Astrocyte of the spinal cord (primary cell): ENCODE results near the gene GTPBP4.

Experiments
- DNase-seq: peaks from one replicate; pipeline ENCODE4 v3.0.0; 2011; ENCODE audit warnings: low read depth, low spot score
- H3K4me3 ChIP-seq: 2 replicates; pipeline ENCODE4 v1.5.1; 2011; ENCODE audit warnings: low read depth, mild to moderate bottlenecking, low read length, moderate library complexity
- in situ Hi-C: cut with HindIII; loops from 2 replicates; pipeline ENCODE4 v1.10.0; 2017; ENCODE audit warnings: low sequenced_read_pairs
- TF ChIP-seq, protein P1 (sequence below): IDR thresholded peaks from 2 replicates; pipeline ENCODE4 v1.5.1; 2012; ENCODE audit warnings: low read depth, mild to moderate bottlenecking, low read length, inconsistent platforms

The GTPBP4 gene

DNA sequence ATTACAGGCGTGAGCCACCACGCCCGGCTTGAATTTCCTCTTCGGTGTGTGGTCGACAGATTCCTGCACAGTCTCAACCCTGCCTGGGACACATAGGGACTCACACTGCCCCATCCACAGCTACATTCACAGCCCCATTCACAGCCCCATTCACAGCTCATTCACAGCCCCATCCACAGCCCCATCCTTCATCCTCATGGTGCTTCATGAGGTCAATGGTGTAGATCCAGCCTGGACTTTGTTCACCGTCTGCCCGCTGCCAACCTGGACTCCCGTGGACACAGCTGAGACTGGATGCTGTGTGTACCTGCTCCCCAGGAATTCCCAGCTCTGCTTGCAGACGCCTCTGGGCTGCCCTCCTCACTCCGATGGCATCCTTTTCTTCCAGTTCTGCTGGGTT is 32.2 kb downstream of the GTPBP4 start:
- TF ChIP-seq, protein P1, sequence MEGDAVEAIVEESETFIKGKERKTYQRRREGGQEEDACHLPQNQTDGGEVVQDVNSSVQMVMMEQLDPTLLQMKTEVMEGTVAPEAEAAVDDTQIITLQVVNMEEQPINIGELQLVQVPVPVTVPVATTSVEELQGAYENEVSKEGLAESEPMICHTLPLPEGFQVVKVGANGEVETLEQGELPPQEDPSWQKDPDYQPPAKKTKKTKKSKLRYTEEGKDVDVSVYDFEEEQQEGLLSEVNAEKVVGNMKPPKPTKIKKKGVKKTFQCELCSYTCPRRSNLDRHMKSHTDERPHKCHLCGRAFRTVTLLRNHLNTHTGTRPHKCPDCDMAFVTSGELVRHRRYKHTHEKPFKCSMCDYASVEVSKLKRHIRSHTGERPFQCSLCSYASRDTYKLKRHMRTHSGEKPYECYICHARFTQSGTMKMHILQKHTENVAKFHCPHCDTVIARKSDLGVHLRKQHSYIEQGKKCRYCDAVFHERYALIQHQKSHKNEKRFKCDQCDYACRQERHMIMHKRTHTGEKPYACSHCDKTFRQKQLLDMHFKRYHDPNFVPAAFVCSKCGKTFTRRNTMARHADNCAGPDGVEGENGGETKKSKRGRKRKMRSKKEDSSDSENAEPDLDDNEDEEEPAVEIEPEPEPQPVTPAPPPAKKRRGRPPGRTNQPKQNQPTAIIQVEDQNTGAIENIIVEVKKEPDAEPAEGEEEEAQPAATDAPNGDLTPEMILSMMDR = no peak
- in situ Hi-C loops = no loop called here

DNA sequence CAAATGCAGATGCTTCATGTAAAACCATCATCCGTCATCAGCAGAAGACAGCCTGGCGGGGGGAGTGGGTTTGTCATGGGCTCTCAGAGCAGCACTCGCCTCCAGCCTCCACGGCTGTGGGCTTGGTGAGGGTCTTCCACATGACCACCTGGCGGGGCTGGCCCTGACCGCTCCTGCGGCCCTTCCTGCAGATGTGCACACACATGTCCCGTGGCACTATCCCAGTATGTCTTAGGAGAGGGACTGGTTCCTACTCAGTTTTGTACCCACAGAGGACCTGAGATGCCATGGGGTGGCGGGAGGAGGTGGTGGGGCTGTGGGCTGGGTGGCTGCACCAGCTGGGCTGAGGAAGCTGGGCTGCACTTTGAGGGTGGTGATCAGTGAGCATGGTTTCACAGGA is 32.7 kb downstream of the GTPBP4 start:
- in situ Hi-C loops = no loop called here
- H3K4me3 ChIP-seq = no peak overlapping the region
- no peak for DNase-seq
- TF ChIP-seq, protein P1 = no peak

More for the DNA sequence above, 32.2 kb downstream of the GTPBP4 start:
- no peak overlapping the region for H3K4me3 ChIP-seq
- DNase-seq = no peak

DNA sequence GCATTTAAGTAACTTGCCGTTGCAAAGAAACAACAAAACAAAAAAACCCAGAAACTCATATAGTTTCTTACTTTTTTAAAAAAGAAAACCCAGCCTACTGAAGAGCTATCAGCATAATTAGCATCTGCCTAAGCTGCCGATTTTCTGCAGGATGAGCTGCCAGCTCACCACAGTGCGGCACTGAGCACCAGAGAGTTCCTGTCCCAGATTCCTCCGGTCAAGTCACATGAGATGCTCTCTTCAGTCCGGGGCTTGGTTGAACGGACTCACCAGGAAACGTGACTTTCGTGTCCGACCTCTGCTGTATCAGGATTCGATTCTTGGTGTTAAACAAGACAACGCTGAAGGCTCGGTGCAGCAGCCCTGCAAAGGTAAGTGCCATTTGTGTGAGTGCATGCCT is 34.2 kb downstream of the GTPBP4 start:
- TF ChIP-seq, protein P1 = no peak
- DNase-seq = no peak
- in situ Hi-C loops = no loop called here
- H3K4me3 ChIP-seq = no peak overlapping the region

DNA sequence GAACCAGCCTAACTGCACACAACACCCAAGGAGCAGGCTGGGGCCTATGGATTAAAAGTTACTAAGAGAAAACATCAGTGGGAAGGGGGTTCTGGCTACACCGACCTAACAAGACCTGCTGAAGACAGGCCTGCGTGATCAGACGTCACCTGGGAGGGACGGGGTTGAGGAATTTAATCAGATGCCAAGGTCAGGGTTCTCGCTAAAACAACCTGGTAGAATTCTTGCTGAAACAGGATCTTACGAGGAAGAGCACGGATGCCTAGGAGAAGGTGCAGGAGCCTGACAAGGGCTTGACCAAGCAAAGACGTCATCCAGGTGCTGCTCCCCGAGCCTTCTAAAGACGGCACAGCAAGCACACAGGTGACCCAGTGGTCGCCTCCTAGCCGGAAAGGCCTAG is 35.9 kb downstream of the GTPBP4 start:
- TF ChIP-seq, protein P1 = no peak
- in situ Hi-C loops = no loop called here
- no peak for DNase-seq
- H3K4me3 ChIP-seq = no peak overlapping the region

DNA sequence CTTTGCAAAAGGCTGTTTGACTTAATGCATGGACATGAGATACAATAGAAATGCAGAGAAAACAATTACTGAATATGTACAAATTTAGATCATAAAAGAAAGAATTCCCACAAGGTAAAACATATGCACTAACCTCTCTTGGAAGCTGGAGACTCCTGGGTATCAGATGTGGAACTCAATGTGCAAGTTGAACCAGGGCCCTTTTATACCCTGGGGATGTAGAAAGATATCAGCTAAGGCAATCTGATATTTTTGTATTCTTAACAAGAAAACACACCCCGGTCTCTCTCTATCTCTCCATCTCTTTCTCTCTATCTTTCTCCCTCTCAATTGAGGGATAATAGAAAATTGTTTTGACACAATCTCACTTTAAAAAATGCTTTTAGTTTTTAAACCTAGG is 37.4 kb downstream of the GTPBP4 start, which contains the start of gene IDI2:
IDI2 (minus strand) TSS at position 177 of the 400 bp plus-strand sequence. CDS start 1,136 bp downstream, outside the sequence.
- H3K4me3 ChIP-seq = no peak within 1 kb of the TSS
- TF ChIP-seq, protein P1 = no peak
- no peak for DNase-seq
- in situ Hi-C loops = no loop called here

DNA sequence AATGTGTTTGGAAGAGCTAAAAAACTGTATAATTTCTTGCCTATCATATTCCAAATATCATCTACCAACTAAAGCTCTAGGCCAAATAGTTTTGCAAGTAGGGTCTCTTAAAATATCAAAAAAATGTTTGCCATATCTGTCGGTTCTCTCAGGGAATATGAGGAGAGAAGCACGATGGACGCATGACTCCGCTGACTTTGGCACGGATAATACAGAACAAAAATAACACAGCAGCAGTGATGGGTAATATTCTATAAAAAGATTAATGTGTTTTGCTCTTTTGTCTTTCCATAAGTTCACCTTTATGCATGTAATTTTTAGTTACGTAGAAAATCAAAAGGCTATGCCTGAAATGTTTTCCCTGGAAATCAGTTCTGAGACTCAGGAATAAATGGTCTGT is 38.3 kb downstream of the GTPBP4 start:
- TF ChIP-seq, protein P1 = no peak
- DNase-seq = no peak
- in situ Hi-C loops = no loop called here

DNA sequence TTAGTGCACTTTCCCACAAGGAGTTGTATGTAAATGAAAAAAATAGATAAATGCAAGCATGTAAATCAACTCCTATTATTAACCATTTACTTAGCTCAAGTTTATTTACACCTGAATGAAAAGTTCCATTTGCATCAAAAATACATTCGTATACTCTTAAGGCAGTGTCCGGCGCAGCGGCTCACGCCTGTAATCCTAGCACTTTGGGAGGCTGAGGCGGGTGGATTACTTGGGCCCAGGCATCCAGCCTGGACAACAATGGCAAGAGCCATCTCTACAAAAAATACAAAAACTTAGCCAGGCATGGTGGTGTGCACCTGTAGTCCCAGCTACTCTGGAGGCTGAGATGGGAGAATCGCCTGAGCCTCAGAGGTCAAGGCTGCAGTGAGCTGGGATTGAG is 41.6 kb downstream of the GTPBP4 start:
- DNase-seq = no peak
- TF ChIP-seq, protein P1 = no peak
- in situ Hi-C loops = no loop called here
- H3K4me3 ChIP-seq = no peak overlapping the region

More for the DNA sequence above, 38.3 kb downstream of the GTPBP4 start:
- no peak overlapping the region for H3K4me3 ChIP-seq
